HG03439 (cell line): ENCODE results near the gene RPL31.

Source experiments
- ATAC-seq: cut with Tn5 transposase; IDR thresholded peaks from one replicate; pipeline ENCODE4 v1.9.1; 2021; ENCODE audit warnings: mild to moderate bottlenecking, moderate library complexity; ENCODE audit not compliant: unreplicated experiment

The RPL31 gene

GRCh38 chr2:100992262-100992661 is 9.8 kb upstream of the RPL31 start:
- ATAC-seq, result no peak

- ATAC-seq, result no peak
Observed at GRCh38 chr2:100993294-100993693, 8.8 kb upstream of the RPL31 start.

GRCh38 chr2:100995309-100996075 is 6.6 kb upstream of the RPL31 start:
- no peak for ATAC-seq

GRCh38 chr2:100997509-100998234 is 4.4 kb upstream of the RPL31 start:
- ATAC-seq, result no peak

- ATAC-seq, result no peak
Observed at GRCh38 chr2:100998235-100998573, 3.9 kb upstream of the RPL31 start.

GRCh38 chr2:100999995-101000394 is 2.1 kb upstream of the RPL31 start:
- no peak for ATAC-seq

GRCh38 chr2:101002562-101003277 is 631 bp downstream of the RPL31 start:
- ATAC-seq, result no peak

GRCh38 chr2:101003278-101003775 is 1.2 kb downstream of the RPL31 start:
- ATAC-seq, result no peak

- ATAC-seq, result no peak
Observed at GRCh38 chr2:101004620-101005325, 2.7 kb downstream of the RPL31 start.

GRCh38 chr2:101006065-101006715 is 4.1 kb downstream of the RPL31 start:
- ATAC-seq, result no peak

- no peak for ATAC-seq
Observed at GRCh38 chr2:101007415-101008345, 5.6 kb downstream of the RPL31 start.

GRCh38 chr2:101011152-101011551 is 9.1 kb downstream of the RPL31 start:
- no peak for ATAC-seq

- ATAC-seq, result peak; percentile 92
Observed at GRCh38 chr2:101012054-101012705, 10.1 kb downstream of the RPL31 start.

GRCh38 chr2:101012706-101013181 is 10.7 kb downstream of the RPL31 start:
- ATAC-seq, result peak; percentile 6

GRCh38 chr2:101014264-101014857 is 12.3 kb downstream of the RPL31 start:
- no peak for ATAC-seq

GRCh38 chr2:101017371-101017770 is 15.3 kb downstream of the RPL31 start:
- ATAC-seq, result no peak

- ATAC-seq, result no peak
Observed at GRCh38 chr2:101018934-101019333, 16.8 kb downstream of the RPL31 start.

GRCh38 chr2:101022221-101022620 is 20.1 kb downstream of the RPL31 start:
- ATAC-seq, result no peak
